Uterus (tissue), 2 donors: ENCODE data around the gene EML1.

Source experiments
- CTCF ChIP-seq, 4 experiments: fragments of 200-600 bp in 2 of 4; fragments of 450-650 bp in 2 of 4; sonication (generic) in 2 of 4; IDR thresholded peaks; one replicate each; pipeline ENCODE4 v1.5.1; 2016 to 2019; ENCODE audit warnings: antibody characterized with exemption in 4 of 4, mild to moderate bottlenecking in 2 of 4, moderate library complexity in 1 of 4
- POLR2A ChIP-seq, 2 donors: fragments of 450-650 bp; IDR thresholded peaks; one replicate each; pipeline ENCODE4 v1.6.1; 2016; ENCODE audit warnings: antibody characterized with exemption in 2 of 2, mild to moderate bottlenecking in 1 of 2, moderate library complexity in 1 of 2

GRCh38 chr14:99879401-99880295 is 86.4 kb downstream of the EML1 start:
- TF ChIP-seq CTCF (IDR thresholded peaks at IDR 0.05) (no peak), POLR2A (IDR thresholded peaks at IDR 0.05) (no peak)
